IgD-negative memory B cell (primary cell): ENCODE measurements around the gene ARIH2. TPM values are rescaled to one million over a fixed set of nuclear protein-coding genes. Genes with fewer than 3 reads are reported as not detected.

Experiments used
- H3K27ac Mint-ChIP-seq, 3 donors: one replicate each; pipeline ENCODE4 v1.8.0; 2020 to 2022; ENCODE audit warnings: mild to moderate bottlenecking in 3 of 3, mixed read lengths in 3 of 3, moderate library complexity in 1 of 3
- H3K27me3 Mint-ChIP-seq: one replicate; pipeline ENCODE4 v1.8.0; 2021; ENCODE audit warnings: mixed read lengths
- H3K36me3 Mint-ChIP-seq: one replicate; pipeline ENCODE4 v1.8.0; 2020; ENCODE audit warnings: mild to moderate bottlenecking, mixed read lengths
- H3K4me1 Mint-ChIP-seq, 3 donors: one replicate each; pipeline ENCODE4 v1.8.0; 2020 to 2022; ENCODE audit warnings: mixed read lengths in 3 of 3, mild to moderate bottlenecking in 1 of 3
- H3K4me3 Mint-ChIP-seq, 4 donors: one replicate each; pipeline ENCODE4 v1.8.0; 2020 to 2022; ENCODE audit warnings: mild to moderate bottlenecking in 4 of 4, mixed read lengths in 4 of 4, moderate library complexity in 3 of 4
- H3K9me3 Mint-ChIP-seq, 3 donors: one replicate each; pipeline ENCODE4 v1.8.0; 2020 to 2021; ENCODE audit warnings: mixed read lengths in 3 of 3, mild to moderate bottlenecking in 1 of 3
- polyA plus RNA-seq: library from polyadenylated mRNA; unstranded; fragments of 300-500 nt; fragmentation: Illumina TruSeq; gene quantifications from one replicate; pipeline ENCODE4 v1.2.3, GENCODE V29; 2021

ARIH2 gene
- polyA plus RNA-seq, 1 donor from 2014 or later, result 88.4 TPM

GRCh38 chr3:49032646-49033304 lies 114.1 kb downstream of the ARIH2 start:
- H3K9me3 Mint-ChIP-seq, result no peaks in the 10 kb centered on the region
- no peak overlapping the region for H3K4me3 Mint-ChIP-seq
- peaks cover 3% of the 10 kb centered on the region for H3K36me3 Mint-ChIP-seq
- peaks cover 7 to 14% (median 14%) of the 10 kb centered on the region in 3 donors for H3K4me1 Mint-ChIP-seq
- no peaks in the 10 kb centered on the region for H3K27me3 Mint-ChIP-seq
- no peak overlapping the region for H3K27ac Mint-ChIP-seq

- H3K27me3 Mint-ChIP-seq, result no peaks in the 10 kb centered on the region
- peak overlapping the region in 1 of 3 donors; percentile 31 for H3K27ac Mint-ChIP-seq
- peaks cover 0 to 2% (median under 1%) of the 10 kb centered on the region in 3 donors for H3K4me1 Mint-ChIP-seq
- peaks cover 3% of the 10 kb centered on the region for H3K36me3 Mint-ChIP-seq
- no peak overlapping the region for H3K4me3 Mint-ChIP-seq
- no peaks in the 10 kb centered on the region for H3K9me3 Mint-ChIP-seq
These were observed 116.0 kb downstream of the ARIH2 start for GRCh38 chr3:49034650-49035049.

- Mint-ChIP-seq H3K27ac (no peak overlapping the region), H3K36me3 (peaks cover 3% of the 10 kb centered on the region), H3K9me3 (no peaks in the 10 kb centered on the region), H3K27me3 (no peaks in the 10 kb centered on the region), H3K4me3 (no peak overlapping the region), H3K4me1 (peaks cover 0 to 2% (median 0%) of the 10 kb centered on the region in 3 donors)
These were observed 116.6 kb downstream of the ARIH2 start for GRCh38 chr3:49035281-49035680.

Other genes with a start within 250 kb of the ARIH2 start
- gene NCKIPSD, start 232.9 kb upstream of the ARIH2 start, polyA plus RNA-seq, result 17.2 TPM
- gene IP6K2, start 201.6 kb upstream of the ARIH2 start, polyA plus RNA-seq, result 43.4 TPM
- 10.0 TPM for gene PRKAR2A, start 71.0 kb upstream of the ARIH2 start, polyA plus RNA-seq
- 13.7 TPM for gene SLC25A20, start 20.0 kb upstream of the ARIH2 start, polyA plus RNA-seq
- gene P4HTM, start 71.4 kb downstream of the ARIH2 start, polyA plus RNA-seq, result 20.4 TPM
- gene WDR6, start 88.5 kb downstream of the ARIH2 start, polyA plus RNA-seq, result 81.4 TPM
- gene DALRD3, start 99.7 kb downstream of the ARIH2 start, polyA plus RNA-seq, result 25.4 TPM
- gene NDUFAF3, start 103.3 kb downstream of the ARIH2 start, polyA plus RNA-seq, result 188 TPM
- gene IMPDH2, start 110.6 kb downstream of the ARIH2 start, polyA plus RNA-seq, result 96.7 TPM
- gene QRICH1, start 175.2 kb downstream of the ARIH2 start, polyA plus RNA-seq, result 23.6 TPM
- 117 TPM for gene QARS1, start 185.9 kb downstream of the ARIH2 start, polyA plus RNA-seq
- 23.5 TPM for gene USP19, start 202.0 kb downstream of the ARIH2 start, polyA plus RNA-seq
- gene LAMB2, start 214.2 kb downstream of the ARIH2 start, polyA plus RNA-seq, result not detected
- 1.7 TPM for gene CCDC71, start 247.5 kb downstream of the ARIH2 start, polyA plus RNA-seq